Adipocyte (in vitro differentiated cells): ENCODE measurements around the gene RCOR1.
"Not testable (repeated sequence)": the region's sequence is repeated elsewhere in the genome, so short reads cannot be mapped to it uniquely, and the experiment has no call there.

Source experiments
- DNase-seq: peaks from one replicate; pipeline ENCODE4 v3.0.0-alpha.2; 2015; ENCODE audit warnings: low read depth
- H3K27me3 ChIP-seq: replicated peaks from 2 replicates; pipeline ENCODE4 v1.7.0; 2013; ENCODE audit warnings: mild to moderate bottlenecking, low read length, moderate library complexity; ENCODE audit not compliant: control insufficient read depth, insufficient read depth
- H3K36me3 ChIP-seq: 2 replicates; pipeline ENCODE4 v1.7.0; 2013; ENCODE audit warnings: low read length, mild to moderate bottlenecking, moderate library complexity; ENCODE audit not compliant: control insufficient read depth, insufficient read depth, severe bottlenecking
- H3K4me1 ChIP-seq: 2 replicates; pipeline ENCODE4 v1.7.0; 2013; ENCODE audit warnings: mild to moderate bottlenecking, low read length, moderate library complexity; ENCODE audit not compliant: control insufficient read depth, insufficient read depth
- H3K4me3 ChIP-seq: 2 replicates; pipeline ENCODE4 v1.7.0; 2013; ENCODE audit warnings: mild to moderate bottlenecking, low read length, moderate library complexity
- H3K9ac ChIP-seq: 2 replicates; pipeline ENCODE4 v1.7.0; 2013; ENCODE audit warnings: mild to moderate bottlenecking, low read length, moderate library complexity
- H3K9me3 ChIP-seq: 2 replicates; pipeline ENCODE4 v1.7.0; 2013; ENCODE audit warnings: mild to moderate bottlenecking, low read length, moderate library complexity; ENCODE audit not compliant: control insufficient read depth

Gene RCOR1

DNA sequence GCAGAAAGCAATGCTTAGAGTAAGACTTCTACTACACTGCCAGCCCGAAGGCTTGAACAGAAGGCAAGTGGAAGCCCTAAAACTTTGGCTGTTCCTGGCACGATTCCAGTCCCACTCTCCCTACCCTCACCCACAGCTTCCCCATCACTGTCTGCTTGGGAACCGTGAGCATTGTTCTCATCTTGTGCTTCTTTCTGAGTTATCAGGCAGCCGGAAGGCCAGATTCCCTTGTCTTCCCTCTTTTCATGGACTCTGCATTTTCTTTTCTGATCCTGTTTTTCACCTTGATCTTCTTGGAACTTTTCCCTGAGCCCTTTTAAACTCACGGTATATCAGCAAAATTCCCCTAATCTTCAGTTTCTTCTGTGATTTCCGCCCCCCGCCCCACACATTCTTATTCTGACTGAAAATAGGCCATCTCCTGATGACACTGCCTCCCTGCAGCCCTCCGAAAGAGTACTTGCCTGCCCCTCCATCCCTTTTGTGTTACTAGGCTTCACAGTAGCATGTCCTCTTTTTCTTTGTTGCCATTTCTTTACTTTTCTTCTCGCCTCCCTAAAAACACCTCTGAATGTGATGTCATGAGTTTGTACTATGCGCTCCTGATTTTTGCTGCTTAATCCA is 29.9 kb downstream of the RCOR1 start:
- Histone ChIP-seq H3K4me1 (peaks cover under 1% of the 10 kb centered on the region), H3K4me3 (no peak overlapping the region), H3K9ac (no peak overlapping the region), H3K9me3 (no peaks in the 10 kb centered on the region), H3K27me3 (no peaks in the 10 kb centered on the region), H3K36me3 (no peaks in the 10 kb centered on the region)
- no peak for DNase-seq

GRCh38 chr14:102624666-102625065 is 32.2 kb downstream of the RCOR1 start:
- no peak for DNase-seq
- H3K27me3 ChIP-seq: no peaks in the 10 kb centered on the region
- no peaks in the 10 kb centered on the region for H3K9me3 ChIP-seq
- no peaks in the 10 kb centered on the region for H3K36me3 ChIP-seq
- no peak overlapping the region for H3K4me3 ChIP-seq
- H3K9ac ChIP-seq: no peak overlapping the region
- peaks cover 3% of the 10 kb centered on the region for H3K4me1 ChIP-seq

DNA sequence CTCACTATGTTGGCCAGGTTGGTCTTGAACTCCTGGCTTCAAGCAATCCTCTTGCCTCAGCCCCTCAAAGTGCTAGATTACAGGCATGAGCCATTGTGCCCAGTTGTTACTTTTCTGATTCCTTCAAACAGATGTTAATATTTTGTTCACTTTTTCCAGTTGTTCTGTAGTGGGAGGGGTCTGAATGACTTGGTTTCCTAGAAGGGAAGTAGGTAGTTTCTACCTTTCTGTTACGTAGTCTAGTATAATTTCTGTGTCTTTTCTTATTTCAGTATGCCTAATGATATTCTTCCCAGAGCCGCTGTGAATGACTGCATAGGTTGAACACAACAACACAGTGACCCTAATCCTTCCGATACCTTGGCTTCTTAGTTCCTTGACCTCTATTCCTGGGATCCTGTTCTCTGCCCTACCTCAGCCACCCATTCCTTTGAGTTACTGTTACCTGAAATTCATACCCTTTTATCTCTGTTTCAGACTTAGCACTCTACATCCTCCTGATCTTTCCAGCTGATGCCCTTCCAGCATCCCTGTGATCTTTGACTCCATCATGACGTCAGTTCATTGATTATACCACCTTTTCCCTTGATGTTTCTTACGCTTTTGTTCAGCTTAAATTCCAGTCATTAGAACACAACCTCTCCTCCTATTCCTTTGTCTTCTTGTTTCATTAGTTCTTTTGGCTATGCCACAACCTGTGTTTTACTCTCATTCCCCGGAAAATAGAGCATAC is 33.3 kb downstream of the RCOR1 start:
- peaks cover 11% of the 10 kb centered on the region for H3K4me1 ChIP-seq
- no peak for DNase-seq
- no peaks in the 10 kb centered on the region for H3K9me3 ChIP-seq
- no peak overlapping the region for H3K4me3 ChIP-seq
- H3K36me3 ChIP-seq: no peaks in the 10 kb centered on the region
- no peak overlapping the region for H3K9ac ChIP-seq
- no peaks in the 10 kb centered on the region for H3K27me3 ChIP-seq

DNA sequence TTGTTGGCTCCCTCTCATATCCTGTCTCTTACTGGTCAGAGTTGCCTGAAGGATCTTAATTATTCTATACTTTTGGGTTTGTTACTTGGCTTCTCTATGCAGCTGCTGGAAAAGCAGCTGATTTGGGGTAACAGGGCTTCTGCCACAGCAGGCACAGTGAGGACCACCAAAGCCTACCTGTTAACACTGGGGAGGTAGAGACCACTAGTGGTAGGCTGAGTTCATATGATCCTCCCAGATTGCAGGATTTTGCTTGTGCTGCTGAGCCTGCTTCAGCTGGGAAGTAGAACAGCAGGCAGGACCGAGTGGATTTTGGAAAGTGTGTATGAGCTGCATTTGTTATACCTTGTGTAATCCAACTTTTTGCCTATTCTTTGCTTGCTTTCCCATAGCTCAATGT is 34.1 kb downstream of the RCOR1 start:
- no peaks in the 10 kb centered on the region for H3K36me3 ChIP-seq
- H3K4me3 ChIP-seq: no peak overlapping the region
- DNase-seq: no peak
- no peak overlapping the region for H3K9ac ChIP-seq
- H3K4me1 ChIP-seq: peaks cover 11% of the 10 kb centered on the region
- H3K27me3 ChIP-seq: no peaks in the 10 kb centered on the region
- no peaks in the 10 kb centered on the region for H3K9me3 ChIP-seq

DNA sequence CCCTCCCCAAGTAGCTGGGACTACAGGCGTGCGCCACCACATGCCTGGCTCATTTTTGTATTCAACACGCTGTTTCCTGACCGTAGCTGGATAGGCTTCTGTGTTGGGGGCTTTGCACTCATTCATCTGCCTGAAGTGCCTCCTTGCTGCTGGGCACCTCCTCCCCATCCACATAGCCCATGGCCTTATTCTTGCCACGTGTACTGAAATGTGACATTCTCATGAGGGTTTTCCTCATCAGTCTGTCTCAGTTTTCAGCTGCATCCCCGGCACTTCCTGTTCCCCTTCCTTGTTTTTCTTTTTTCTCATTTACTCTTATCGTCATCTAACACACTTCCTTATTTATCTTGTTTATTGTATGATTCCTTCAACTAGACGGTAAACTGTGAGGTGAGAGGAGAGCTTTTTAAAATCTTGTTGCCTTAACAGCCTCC is 36.6 kb downstream of the RCOR1 start:
- no peak for DNase-seq

DNA sequence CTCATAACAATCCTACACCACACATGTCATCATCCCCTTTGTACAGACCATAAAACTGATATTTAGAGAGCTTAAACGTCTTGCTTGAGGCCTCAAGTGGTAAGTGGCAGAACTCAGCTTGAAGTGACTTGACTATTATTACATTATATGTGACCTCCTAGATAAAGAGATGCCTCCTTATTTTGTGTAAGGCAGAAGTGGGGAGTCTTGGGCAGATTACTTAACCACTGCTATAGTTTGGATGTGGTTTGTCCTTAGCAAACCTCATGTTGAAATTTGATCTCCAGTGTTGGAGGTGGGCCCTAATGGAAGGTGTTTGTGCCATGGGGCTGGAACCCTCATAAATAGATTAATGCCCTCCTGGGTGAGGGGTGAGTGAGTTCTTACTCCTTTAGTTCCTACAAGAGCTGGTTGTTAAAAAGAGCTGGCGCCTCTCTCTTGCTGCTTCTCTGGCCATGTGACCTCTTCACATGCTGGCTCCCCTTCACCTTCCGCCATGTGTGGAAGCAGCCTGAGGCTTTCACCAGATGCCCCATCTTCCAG is 37.4 kb downstream of the RCOR1 start:
- Histone ChIP-seq H3K9me3 (no peaks in the 10 kb centered on the region), H3K4me3 (no peak overlapping the region), H3K4me1 (peaks cover 11% of the 10 kb centered on the region), H3K9ac (no peak overlapping the region), H3K36me3 (no peaks in the 10 kb centered on the region), H3K27me3 (no peaks in the 10 kb centered on the region)
- no peak for DNase-seq

More for the DNA sequence above, 36.6 kb downstream of the RCOR1 start:
- Histone ChIP-seq H3K36me3 (no peaks in the 10 kb centered on the region), H3K27me3 (no peaks in the 10 kb centered on the region), H3K4me1 (peaks cover 11% of the 10 kb centered on the region), H3K9me3 (no peaks in the 10 kb centered on the region), H3K4me3 (no peak overlapping the region), H3K9ac (no peak overlapping the region)

GRCh38 chr14:102630405-102630804 is 38.0 kb downstream of the RCOR1 start:
- no peaks in the 10 kb centered on the region for H3K27me3 ChIP-seq
- DNase-seq: no peak
- no peak overlapping the region for H3K9ac ChIP-seq
- H3K4me1 ChIP-seq: peaks cover 11% of the 10 kb centered on the region
- no peak overlapping the region for H3K4me3 ChIP-seq
- H3K36me3 ChIP-seq: no peaks in the 10 kb centered on the region
- H3K9me3 ChIP-seq: no peaks in the 10 kb centered on the region

- Histone ChIP-seq H3K27me3 (no peaks in the 10 kb centered on the region), H3K4me1 (peaks cover 11% of the 10 kb centered on the region), H3K36me3 (no peaks in the 10 kb centered on the region), H3K9me3 (no peaks in the 10 kb centered on the region), H3K4me3 (no peak overlapping the region), H3K9ac (no peak overlapping the region)
- DNase-seq: no peak
Measured at GRCh38 chr14:102630881-102631280, 38.4 kb downstream of the RCOR1 start.

DNA sequence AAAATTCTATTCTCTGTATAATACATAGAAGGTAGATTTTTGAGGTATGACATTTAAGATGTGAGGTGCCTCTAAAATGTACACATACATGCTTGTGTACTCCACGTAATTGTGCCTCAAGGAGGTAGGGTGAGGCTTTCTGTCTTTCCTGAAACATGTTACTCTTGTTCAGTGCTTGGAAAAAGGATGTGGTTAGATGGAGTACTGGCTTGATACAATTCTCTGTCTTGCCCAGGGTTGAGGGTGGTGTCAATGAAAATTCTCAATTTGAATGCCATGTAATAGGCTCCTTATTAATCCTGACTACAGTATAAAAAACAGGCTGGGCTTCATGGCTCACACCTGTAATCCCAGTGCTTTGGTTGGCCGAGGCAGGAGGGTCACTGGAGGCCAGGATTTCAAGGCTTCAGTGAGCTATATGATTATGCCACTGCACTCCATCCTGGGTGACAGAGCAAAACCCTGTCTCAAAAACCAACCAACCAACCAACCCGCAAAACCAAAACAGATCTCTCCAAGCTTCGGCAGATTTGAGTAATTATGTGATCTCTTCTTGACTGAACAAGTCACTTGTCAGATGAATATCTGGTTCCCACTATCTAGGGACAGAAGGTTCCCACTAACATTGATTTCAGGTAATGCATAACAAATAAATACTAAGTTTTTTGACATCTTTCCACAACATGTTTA is 41.6 kb downstream of the RCOR1 start:
- Histone ChIP-seq H3K4me3 (no peak overlapping the region), H3K9ac (no peak overlapping the region), H3K36me3 (no peaks in the 10 kb centered on the region), H3K9me3 (no peaks in the 10 kb centered on the region), H3K4me1 (peaks cover 15% of the 10 kb centered on the region), H3K27me3 (no peaks in the 10 kb centered on the region)
- DNase-seq: no peak

DNA sequence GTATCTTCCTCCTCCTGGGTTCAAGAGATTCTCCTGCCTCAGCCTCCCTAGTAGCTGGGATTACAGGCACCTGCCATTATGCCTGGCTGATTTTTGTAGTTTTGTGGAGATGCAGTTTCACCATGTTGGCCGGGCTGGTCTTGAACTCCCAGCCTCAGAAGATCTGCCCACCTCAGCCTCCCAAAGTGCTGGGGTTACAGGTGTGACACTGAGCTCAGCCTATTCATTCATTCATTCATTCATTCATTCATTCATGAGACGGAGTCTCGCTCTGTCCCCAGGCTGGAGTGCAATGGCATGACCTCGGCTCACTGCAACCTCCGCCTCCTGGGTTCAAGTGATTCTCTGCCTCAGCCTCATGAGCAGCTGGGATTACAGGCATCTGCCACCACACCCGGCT is 47.2 kb downstream of the RCOR1 start:
- not testable (repeated sequence) for DNase-seq, H3K4me3 ChIP-seq

DNA sequence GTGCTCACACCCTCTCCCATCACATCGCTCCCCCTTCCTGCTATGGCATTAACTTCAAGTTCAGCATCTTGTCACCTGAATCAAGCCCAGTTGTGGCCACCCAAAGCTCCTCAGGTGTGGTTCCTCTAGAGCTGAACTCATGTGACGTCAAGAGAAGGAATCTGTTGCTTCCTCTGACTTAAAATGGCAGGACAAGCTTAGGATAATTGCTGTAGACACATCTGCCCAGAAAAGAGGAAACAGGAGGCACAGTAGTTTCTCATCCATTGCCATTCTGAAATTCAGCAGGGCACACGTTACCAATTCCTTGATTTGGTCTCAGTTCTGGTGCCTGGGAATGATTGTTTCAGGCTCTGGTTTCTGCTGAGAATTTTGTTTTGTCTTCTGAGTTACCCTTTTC is 52.1 kb downstream of the RCOR1 start:
- Histone ChIP-seq H3K36me3 (no peaks in the 10 kb centered on the region), H3K4me1 (peaks cover 14% of the 10 kb centered on the region), H3K27me3 (no peaks in the 10 kb centered on the region), H3K9ac (no peak overlapping the region), H3K9me3 (no peaks in the 10 kb centered on the region), H3K4me3 (no peak overlapping the region)
- DNase-seq: no peak

More for the DNA sequence above, 47.2 kb downstream of the RCOR1 start:
- not testable (repeated sequence) for H3K4me1 ChIP-seq, H3K9me3 ChIP-seq, H3K9ac ChIP-seq, H3K36me3 ChIP-seq, H3K27me3 ChIP-seq
